AG09309 (cell line): ENCODE measurements around the gene TNNC2.

ENCODE experiments used
- DNase-seq: peaks from one replicate; pipeline ENCODE4 v3.0.0-alpha.2; 2010; ENCODE audit warnings: low read depth
- H3K4me3 ChIP-seq: 2 replicates; pipeline ENCODE4 v1.5.1; 2011; ENCODE audit warnings: mild to moderate bottlenecking, low read depth, low read length, moderate library complexity; ENCODE audit not compliant: control insufficient read depth
- CTCF ChIP-seq: IDR thresholded peaks from 2 replicates; pipeline ENCODE4 v1.5.1; 2011; ENCODE audit warnings: mild to moderate bottlenecking, low read depth, low read length, inconsistent platforms; ENCODE audit not compliant: insufficient read depth, control insufficient read depth; ENCODE audit errors: missing control alignments

The TNNC2 gene

GRCh38 chr20:45866454-45866853 lies 39.3 kb upstream of the TNNC2 start:
- TF ChIP-seq CTCF, result no peak
- no peak overlapping the region for H3K4me3 ChIP-seq
- no peak for DNase-seq

- no peak for TF ChIP-seq CTCF
- H3K4me3 ChIP-seq, result no peak overlapping the region
- DNase-seq, result no peak
Observed at GRCh38 chr20:45863543-45864470, 36.7 kb upstream of the TNNC2 start.

GRCh38 chr20:45861221-45862075 lies 34.3 kb upstream of the TNNC2 start:
- no peak for TF ChIP-seq CTCF
- DNase-seq, result no peak
- H3K4me3 ChIP-seq, result no peak overlapping the region

GRCh38 chr20:45860560-45861220 lies 33.6 kb upstream of the TNNC2 start:
- no peak for DNase-seq
- no peak for TF ChIP-seq CTCF
- no peak overlapping the region for H3K4me3 ChIP-seq

GRCh38 chr20:45859916-45860315 lies 32.8 kb upstream of the TNNC2 start:
- DNase-seq, result no peak
- no peak for TF ChIP-seq CTCF
- no peak overlapping the region for H3K4me3 ChIP-seq

GRCh38 chr20:45857882-45858216 lies 30.7 kb upstream of the TNNC2 start:
- DNase-seq, result no peak
- TF ChIP-seq CTCF, result no peak
- H3K4me3 ChIP-seq, result peak overlapping the region; percentile 80
